Activated CD4-positive, alpha-beta T cell treated with anti-CD3 and anti-CD28 coated beads for 48 hours (primary cell): ENCODE measurements around the gene AHCYL1.

ENCODE experiments used
- DNase-seq: peaks from one replicate; pipeline ENCODE4 v3.0.0-alpha.2; 2020

AHCYL1 gene

GRCh38 chr1:110064576-110065337, 80.2 kb downstream of the AHCYL1 start:
- no peak for DNase-seq

DNA sequence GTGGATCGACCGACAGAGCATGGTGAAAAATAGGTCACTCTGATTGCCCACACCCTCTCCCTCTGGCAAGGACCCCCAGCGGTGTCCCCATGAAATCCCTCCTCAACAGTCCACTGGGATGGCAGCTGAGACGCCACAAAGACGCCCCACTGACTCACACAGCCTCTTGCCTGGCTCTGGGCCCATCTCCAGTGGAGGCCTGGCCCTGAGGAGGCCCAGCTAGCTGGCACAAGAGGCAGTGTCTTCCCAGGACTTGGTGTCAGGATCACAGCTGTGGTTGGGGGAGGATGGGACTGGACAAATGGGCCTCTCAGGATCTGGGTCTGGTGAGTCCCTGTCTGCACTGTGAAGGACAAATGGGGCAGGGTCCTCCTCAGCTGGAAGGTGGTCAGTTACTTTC, 81.3 kb downstream of the AHCYL1 start:
- no peak for DNase-seq

DNA sequence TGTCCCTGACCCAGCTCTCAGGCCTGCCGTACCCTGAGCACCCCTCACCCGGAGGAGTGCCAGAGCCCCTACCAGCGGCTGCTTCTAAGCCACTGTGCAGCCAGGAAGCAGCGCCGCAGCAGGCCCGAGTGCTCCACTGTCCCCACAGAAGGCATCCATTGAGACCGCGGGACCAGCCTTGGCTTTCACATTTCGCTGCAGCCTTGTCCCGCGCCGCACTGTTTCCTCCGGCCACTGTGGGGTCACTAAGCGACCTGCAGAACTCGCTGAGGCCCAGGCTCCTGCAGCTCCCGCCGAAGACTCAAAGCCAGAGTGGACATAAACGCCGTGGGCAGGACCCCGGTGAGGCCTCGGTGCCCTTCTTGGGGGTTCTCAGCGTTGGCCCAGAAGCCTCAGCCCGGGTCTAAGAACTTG, 82.9 kb downstream of the AHCYL1 start:
- no peak for DNase-seq

- peak; percentile 16 for DNase-seq
Observed at GRCh38 chr1:110067893-110068645, 83.5 kb downstream of the AHCYL1 start.

- DNase-seq, result peak; percentile 43
Observed at GRCh38 chr1:110068646-110069403, 84.3 kb downstream of the AHCYL1 start.

DNA sequence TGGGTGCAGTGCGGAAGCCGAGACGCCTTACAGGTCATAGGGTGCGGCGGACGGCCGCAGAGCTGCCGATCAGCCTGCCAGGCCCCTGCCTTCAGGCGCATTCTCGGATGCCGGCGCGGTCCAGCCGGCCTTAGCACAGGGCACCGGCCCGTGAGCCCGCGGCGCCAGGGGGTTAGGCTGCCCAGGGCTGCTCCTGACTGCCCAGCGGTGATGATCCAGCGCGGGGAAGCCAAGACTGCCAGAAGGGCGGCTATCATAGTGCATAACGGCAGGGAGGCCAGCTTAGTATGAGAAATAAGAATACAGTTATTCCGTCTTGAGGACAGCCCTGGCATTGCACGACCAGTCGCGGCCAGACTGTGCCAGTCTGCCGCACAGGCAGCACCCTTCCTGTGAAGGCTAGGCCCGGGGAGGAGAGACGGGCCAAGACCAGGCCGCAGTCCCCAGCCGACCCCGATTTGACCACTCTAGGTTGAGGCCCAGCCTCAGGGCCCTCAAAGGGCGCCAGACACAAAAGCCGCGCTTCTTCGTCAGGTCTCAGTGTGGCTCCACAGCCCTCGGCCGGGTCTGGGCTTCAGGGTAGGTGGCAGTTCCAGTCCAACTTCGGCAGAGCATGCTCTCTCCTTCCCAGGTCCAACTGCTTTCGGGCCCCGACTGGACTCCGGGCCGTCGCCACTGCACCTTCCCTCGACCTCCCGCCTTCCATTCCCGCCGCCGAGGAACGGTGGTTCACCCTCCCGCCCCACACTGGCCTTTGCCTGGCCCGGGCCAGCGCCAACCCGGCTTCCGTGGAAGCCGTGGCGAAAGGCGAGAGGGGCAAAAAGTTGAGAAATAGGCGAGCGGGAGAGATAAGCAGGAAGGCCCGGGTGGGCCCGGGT, 85.1 kb downstream of the AHCYL1 start:
- DNase-seq, result no peak

- DNase-seq, result no peak
Observed at GRCh38 chr1:110070282-110070669, 85.7 kb downstream of the AHCYL1 start.

- DNase-seq, result no peak
Observed at GRCh38 chr1:110070671-110071242, 86.2 kb downstream of the AHCYL1 start, which contains the start of gene ALX3. ALX3 (minus strand) TSS chr1:110070672; CDS start chr1:110070612, 60 bp downstream.
